BE2C (cell line): ENCODE data around the gene RAB11FIP4.

Experiments
- DNase-seq: peaks from one replicate; pipeline ENCODE4 v3.0.0-alpha.2; 2020
- H3K27me3 ChIP-seq: fragments of 250-450 bp; sonication (Bioruptor Pico); 2 replicates; pipeline ENCODE4 v1.5.1; 2020; ENCODE audit warnings: mild to moderate bottlenecking
- H3K36me3 ChIP-seq: fragments of 250-450 bp; sonication (Bioruptor Pico); 2 replicates; pipeline ENCODE4 v1.5.1; 2020; ENCODE audit warnings: mild to moderate bottlenecking
- H3K4me1 ChIP-seq: fragments of 250-450 bp; sonication (Bioruptor Pico); 2 replicates; pipeline ENCODE4 v1.5.1; 2020
- H3K4me3 ChIP-seq: 2 replicates; pipeline ENCODE4 v1.5.1; 2011; ENCODE audit warnings: low read depth, low read length
- H3K9me3 ChIP-seq: fragments of 250-450 bp; sonication (Bioruptor Pico); 2 replicates; pipeline ENCODE4 v1.5.1; 2020
- CTCF ChIP-seq: IDR thresholded peaks from 2 replicates; pipeline ENCODE4 v1.5.1; 2012; ENCODE audit warnings: mild to moderate bottlenecking, low read depth, low read length

The RAB11FIP4 gene

GRCh38 chr17:31527606-31528005 is 136.1 kb downstream of the RAB11FIP4 start:
- Histone ChIP-seq H3K9me3 (no peaks in the 10 kb centered on the region), H3K4me3 (no peak overlapping the region), H3K36me3 (no peaks in the 10 kb centered on the region), H3K27me3 (no peaks in the 10 kb centered on the region), H3K4me1 (no peaks in the 10 kb centered on the region)
- TF ChIP-seq CTCF = no peak
- no peak for DNase-seq

DNA sequence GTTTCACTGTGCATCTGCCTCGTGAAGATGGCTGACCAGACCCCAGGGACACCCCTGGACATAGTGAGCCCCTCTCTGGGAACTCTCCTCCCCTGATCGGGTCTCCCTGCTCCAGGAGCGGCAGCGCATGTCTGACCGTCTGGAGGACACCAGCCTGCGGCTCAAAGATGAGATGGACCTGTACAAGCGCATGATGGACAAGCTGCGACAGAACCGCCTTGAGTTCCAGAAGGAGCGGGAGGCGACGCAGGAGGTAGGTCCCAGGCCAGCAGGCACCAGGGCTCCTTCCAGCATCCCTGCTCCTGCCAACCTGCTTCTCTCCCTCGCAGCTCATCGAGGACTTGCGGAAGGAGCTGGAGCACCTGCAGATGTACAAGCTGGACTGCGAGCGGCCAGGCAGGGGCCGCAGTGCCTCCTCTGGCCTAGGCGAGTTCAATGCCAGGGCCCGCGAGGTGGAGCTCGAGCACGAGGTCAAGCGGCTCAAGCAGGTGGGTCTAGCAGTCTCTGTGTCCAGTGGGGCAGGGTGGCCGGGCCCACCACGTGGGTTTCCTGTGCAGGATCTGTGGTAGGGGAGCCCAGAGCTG is 136.9 kb downstream of the RAB11FIP4 start:
- no peaks in the 10 kb centered on the region for H3K36me3 ChIP-seq

DNA sequence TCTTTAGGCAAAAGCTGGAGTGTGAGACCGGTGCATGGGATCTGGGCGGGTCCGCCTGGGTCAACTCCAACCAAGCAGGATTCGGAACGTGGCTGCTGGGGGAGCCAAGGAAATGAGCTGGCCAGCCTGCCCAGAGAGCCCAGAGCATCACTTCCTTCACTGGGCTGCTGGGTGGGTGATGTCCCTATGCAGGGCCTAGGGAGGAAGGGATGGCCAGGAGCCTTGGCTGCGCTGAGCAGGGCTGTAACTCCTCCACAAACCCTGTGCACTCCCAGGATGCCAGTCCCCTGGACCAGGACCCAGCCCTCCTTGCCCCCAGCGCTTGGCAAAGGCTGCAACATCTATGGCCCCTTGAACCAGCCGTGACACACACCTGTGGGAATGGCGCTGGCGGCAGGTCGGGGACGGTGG is 138.4 kb downstream of the RAB11FIP4 start:
- H3K9me3 ChIP-seq = no peaks in the 10 kb centered on the region
- no peak overlapping the region for H3K4me3 ChIP-seq
- H3K4me1 ChIP-seq = no peaks in the 10 kb centered on the region
- H3K27me3 ChIP-seq = no peaks in the 10 kb centered on the region
- no peaks in the 10 kb centered on the region for H3K36me3 ChIP-seq
- no peak for TF ChIP-seq CTCF
- no peak for DNase-seq

More for the DNA sequence above, 136.9 kb downstream of the RAB11FIP4 start:
- DNase-seq = no peak
- no peak for TF ChIP-seq CTCF
- no peak overlapping the region for H3K4me3 ChIP-seq
- no peaks in the 10 kb centered on the region for H3K4me1 ChIP-seq
- no peaks in the 10 kb centered on the region for H3K9me3 ChIP-seq
- no peaks in the 10 kb centered on the region for H3K27me3 ChIP-seq

GRCh38 chr17:31530391-31530985 is 139.0 kb downstream of the RAB11FIP4 start:
- no peak for DNase-seq
- no peak for TF ChIP-seq CTCF
- H3K27me3 ChIP-seq = no peaks in the 10 kb centered on the region
- no peaks in the 10 kb centered on the region for H3K9me3 ChIP-seq
- H3K4me3 ChIP-seq = no peak overlapping the region
- no peaks in the 10 kb centered on the region for H3K4me1 ChIP-seq
- no peaks in the 10 kb centered on the region for H3K36me3 ChIP-seq

DNA sequence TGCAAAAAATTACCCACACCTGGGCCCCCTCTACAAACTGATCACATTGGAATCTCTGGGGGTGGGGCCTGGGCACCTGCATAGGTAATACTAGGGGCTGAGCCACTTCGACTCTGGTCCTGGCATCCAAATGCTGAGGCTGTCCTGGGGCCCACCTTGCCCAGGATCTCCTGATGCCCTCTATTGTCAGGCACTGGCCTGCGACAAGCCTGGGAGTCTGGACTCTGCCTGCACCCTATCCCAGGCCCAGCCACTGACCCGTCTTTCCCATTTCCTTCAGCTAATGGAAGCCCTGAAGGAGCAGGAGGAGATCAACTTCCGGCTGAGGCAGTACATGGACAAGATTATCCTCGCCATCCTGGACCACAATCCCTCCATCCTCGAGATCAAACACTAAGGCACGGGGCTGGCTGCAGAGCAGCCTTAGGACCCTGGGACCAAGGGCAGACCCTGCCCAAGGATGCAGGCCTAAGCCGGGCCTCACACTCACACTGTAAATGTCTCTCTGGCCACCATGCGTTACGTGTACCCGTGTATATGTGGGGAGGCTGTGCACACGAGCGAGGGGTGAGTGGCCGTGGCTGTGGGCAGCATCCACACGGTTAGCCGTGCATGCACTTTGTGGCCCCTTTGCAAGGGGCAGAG is 140.0 kb downstream of the RAB11FIP4 start:
- DNase-seq = no peak
- H3K4me1 ChIP-seq = no peaks in the 10 kb centered on the region
- H3K36me3 ChIP-seq = no peaks in the 10 kb centered on the region
- H3K27me3 ChIP-seq = no peaks in the 10 kb centered on the region
- no peak for TF ChIP-seq CTCF
- no peak overlapping the region for H3K4me3 ChIP-seq
- no peaks in the 10 kb centered on the region for H3K9me3 ChIP-seq

GRCh38 chr17:31532081-31532480 is 140.6 kb downstream of the RAB11FIP4 start:
- H3K9me3 ChIP-seq = no peaks in the 10 kb centered on the region
- no peak overlapping the region for H3K4me3 ChIP-seq
- no peaks in the 10 kb centered on the region for H3K27me3 ChIP-seq
- no peaks in the 10 kb centered on the region for H3K4me1 ChIP-seq
- H3K36me3 ChIP-seq = no peaks in the 10 kb centered on the region
- TF ChIP-seq CTCF = no peak
- DNase-seq = no peak
